ENCODE measurements around the gene CLK1. TPM values are rescaled to one million over a fixed set of nuclear protein-coding genes. Genes with fewer than 3 reads are reported as not detected.

CLK1 gene
- total RNA-seq, 1 donor from 2014 or later, result 96.1 TPM

GRCh38 chr2:200839513-200839912, 24.9 kb downstream of the CLK1 start:
- FAIRE-seq (no peak), DNase-seq (ENCODE audit: low read depth) (peak; percentile 90)
- no peak for TF ChIP-seq CTCF (IDR thresholded peaks at IDR 0.05; ENCODE audit: insufficient read depth, low read length, severe bottlenecking)

GRCh38 chr2:200834701-200835100, 29.8 kb downstream of the CLK1 start:
- H3K4me3 ChIP-seq (ENCODE audit: low read depth, low read length), result no peak overlapping the region
- H3K36me3 ChIP-seq (ENCODE audit: control insufficient read depth, insufficient read depth, low read length), result no peaks in the 10 kb centered on the region
- FAIRE-seq, result no peak
- no peak for TF ChIP-seq CTCF (IDR thresholded peaks at IDR 0.05; ENCODE audit: insufficient read depth, low read length, severe bottlenecking)
- DNase-seq (ENCODE audit: low read depth), result no peak
- no peaks in the 10 kb centered on the region for H3K27me3 ChIP-seq (ENCODE audit: control insufficient read depth, insufficient read depth, low read length)

More at GRCh38 chr2:200839513-200839912, 24.9 kb downstream of the CLK1 start:
- no peaks in the 10 kb centered on the region for H3K27me3 ChIP-seq (ENCODE audit: control insufficient read depth, insufficient read depth, low read length)
- H3K36me3 ChIP-seq (ENCODE audit: control insufficient read depth, insufficient read depth, low read length), result no peaks in the 10 kb centered on the region
- no peak overlapping the region for H3K4me3 ChIP-seq (ENCODE audit: low read depth, low read length)

- H3K36me3 ChIP-seq (ENCODE audit: control insufficient read depth, insufficient read depth, low read length), result no peaks in the 10 kb centered on the region
- H3K4me3 ChIP-seq (ENCODE audit: low read depth, low read length), result no peak overlapping the region
- FAIRE-seq (no peak), DNase-seq (ENCODE audit: low read depth) (no peak)
- TF ChIP-seq CTCF (IDR thresholded peaks at IDR 0.05; ENCODE audit: insufficient read depth, low read length, severe bottlenecking), result no peak
- no peaks in the 10 kb centered on the region for H3K27me3 ChIP-seq (ENCODE audit: control insufficient read depth, insufficient read depth, low read length)
These were observed 35.2 kb downstream of the CLK1 start for GRCh38 chr2:200829258-200829655.

GRCh38 chr2:200828572-200829257, 35.7 kb downstream of the CLK1 start:
- no peak for DNase-seq (ENCODE audit: low read depth)
- no peak overlapping the region for H3K4me3 ChIP-seq (ENCODE audit: low read depth, low read length)
- no peaks in the 10 kb centered on the region for H3K27me3 ChIP-seq (ENCODE audit: control insufficient read depth, insufficient read depth, low read length)
- no peaks in the 10 kb centered on the region for H3K36me3 ChIP-seq (ENCODE audit: control insufficient read depth, insufficient read depth, low read length)
- no peak for TF ChIP-seq CTCF (IDR thresholded peaks at IDR 0.05; ENCODE audit: insufficient read depth, low read length, severe bottlenecking)
- no peak for FAIRE-seq

DNA sequence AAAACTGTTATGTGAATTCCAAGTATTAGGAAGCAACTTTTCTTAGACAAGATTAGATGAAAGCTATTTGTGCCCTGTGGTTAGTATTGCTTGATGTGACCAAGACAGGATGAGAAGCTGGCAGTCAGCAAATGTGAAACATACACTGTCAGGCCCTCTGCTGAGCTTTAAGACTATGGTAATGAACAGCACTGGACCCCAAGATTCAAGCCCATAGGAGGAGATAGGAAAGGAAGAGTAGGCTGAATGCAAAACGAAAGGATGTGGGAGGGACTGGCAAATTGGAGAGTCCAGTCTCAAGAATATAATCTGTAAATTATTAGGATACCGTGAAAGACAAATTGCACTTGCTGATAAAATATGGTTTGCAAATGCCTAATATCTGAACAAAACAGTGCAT, 36.4 kb downstream of the CLK1 start:
- Histone ChIP-seq H3K27me3 (ENCODE audit: control insufficient read depth, insufficient read depth, low read length) (no peaks in the 10 kb centered on the region), H3K36me3 (ENCODE audit: control insufficient read depth, insufficient read depth, low read length) (no peaks in the 10 kb centered on the region), H3K4me3 (ENCODE audit: low read depth, low read length) (no peak overlapping the region)
- FAIRE-seq (no peak), DNase-seq (ENCODE audit: low read depth) (no peak)
- TF ChIP-seq CTCF (IDR thresholded peaks at IDR 0.05; ENCODE audit: insufficient read depth, low read length, severe bottlenecking), result no peak
